Trophoblast cell (in vitro differentiated cells and primary cell): ENCODE measurements around the gene GSE1.
A peak's percentile ranks its signal among the peaks of the same experiment; 100 is the strongest.

ENCODE experiments used
- DNase-seq, 2 donors: peaks; one replicate each; pipeline ENCODE4 v3.0.0-alpha.2; 2016
- H2AFZ ChIP-seq: 2 replicates; pipeline ENCODE4 v1.6.1; 2013; ENCODE audit warnings: low read length, moderate library complexity, mild to moderate bottlenecking; ENCODE audit not compliant: insufficient read depth, poor library complexity
- H2AK5ac ChIP-seq: 2 replicates; pipeline ENCODE4 v1.6.1; 2013; ENCODE audit warnings: mild to moderate bottlenecking, low read length
- H2BK120ac ChIP-seq: 2 replicates; pipeline ENCODE4 v1.6.1; 2013; ENCODE audit warnings: low read length, mild to moderate bottlenecking, moderate library complexity; ENCODE audit not compliant: insufficient read depth, poor library complexity
- H2BK12ac ChIP-seq: 2 replicates; pipeline ENCODE4 v1.6.1; 2013; ENCODE audit warnings: mild to moderate bottlenecking, low read length, moderate library complexity
- H2BK5ac ChIP-seq: 2 replicates; pipeline ENCODE4 v1.6.1; 2013; ENCODE audit warnings: low read length, low read depth, moderate library complexity, mild to moderate bottlenecking; ENCODE audit not compliant: poor library complexity
- H3K14ac ChIP-seq: 2 replicates; pipeline ENCODE4 v1.6.1; 2013; ENCODE audit warnings: mild to moderate bottlenecking, low read length
- H3K18ac ChIP-seq: 2 replicates; pipeline ENCODE4 v1.6.1; 2013; ENCODE audit warnings: mild to moderate bottlenecking, low read length
- H3K23ac ChIP-seq: 2 replicates; pipeline ENCODE4 v1.6.1; 2013; ENCODE audit warnings: low read length
- H3K27ac ChIP-seq: 2 replicates; pipeline ENCODE4 v1.5.1; 2013; ENCODE audit warnings: low read depth, mild to moderate bottlenecking, inconsistent platforms, low read length, moderate library complexity
- H3K27me3 ChIP-seq: 2 replicates; pipeline ENCODE4 v1.6.1; 2013; ENCODE audit warnings: inconsistent platforms, mild to moderate bottlenecking, low read length, moderate library complexity; ENCODE audit not compliant: insufficient read depth
- H3K36me3 ChIP-seq, 2 experiments: 1 replicate in 1 of 2; 2 replicates in 1 of 2; pipeline ENCODE4 v1.6.1; 2013; ENCODE audit warnings: low read length in 2 of 2, mild to moderate bottlenecking in 2 of 2, moderate library complexity in 1 of 2; ENCODE audit not compliant: insufficient read depth in 2 of 2, control insufficient read depth in 1 of 2
- H3K4ac ChIP-seq: 2 replicates; pipeline ENCODE4 v1.6.1; 2013; ENCODE audit warnings: low read depth, mild to moderate bottlenecking, low read length, moderate library complexity
- H3K4me1 ChIP-seq, 2 experiments: 1 replicate in 1 of 2; 2 replicates in 1 of 2; pipeline ENCODE4 v1.6.1; 2013; ENCODE audit warnings: low read length in 2 of 2, mild to moderate bottlenecking in 2 of 2, moderate library complexity in 1 of 2; ENCODE audit not compliant: insufficient read depth in 2 of 2, control insufficient read depth in 1 of 2
- H3K4me2 ChIP-seq: 2 replicates; pipeline ENCODE4 v1.6.1; 2013; ENCODE audit warnings: inconsistent platforms, mild to moderate bottlenecking, low read length, moderate library complexity
- H3K4me3 ChIP-seq: 2 replicates; pipeline ENCODE4 v1.5.1; 2013; ENCODE audit warnings: mild to moderate bottlenecking, low read depth, low read length, inconsistent platforms
- H3K79me1 ChIP-seq: one replicate; pipeline ENCODE4 v1.6.1; 2013; ENCODE audit warnings: low read length
- H3K79me2 ChIP-seq: 2 replicates; pipeline ENCODE4 v1.6.1; 2013; ENCODE audit warnings: low read length, mild to moderate bottlenecking; ENCODE audit not compliant: control insufficient read depth, insufficient read depth, poor library complexity
- H3K9ac ChIP-seq: 2 replicates; pipeline ENCODE4 v1.6.1; 2013; ENCODE audit warnings: mild to moderate bottlenecking, low read length
- H3K9me3 ChIP-seq: 2 replicates; pipeline ENCODE4 v1.6.1; 2013; ENCODE audit warnings: low read depth, mild to moderate bottlenecking, control low read depth, inconsistent platforms, low read length; ENCODE audit not compliant: insufficient read depth
- H4K12ac ChIP-seq: 2 replicates; pipeline ENCODE4 v1.6.1; 2013; ENCODE audit warnings: low read depth, mild to moderate bottlenecking, low read length, moderate library complexity
- H4K8ac ChIP-seq: 2 replicates; pipeline ENCODE4 v1.6.1; 2013; ENCODE audit warnings: low read depth, mild to moderate bottlenecking, low read length, moderate library complexity
- H4K91ac ChIP-seq: one replicate; pipeline ENCODE4 v1.6.1; 2013; ENCODE audit warnings: low read depth, mild to moderate bottlenecking, low read length, moderate library complexity
- WGBS: extraction: QIAGEN DNeasy Blood & Tissue Kit; methylation state at CpG from one replicate; pipeline ENCODE4 v1.1.7; 2013; ENCODE audit warnings: missing lambda C conversion rate; ENCODE audit not compliant: insufficient read length, insufficient coverage; ENCODE audit errors: extremely low coverage; 5-methylcytosine and 5-hydroxymethylcytosine counted together

Gene GSE1

GRCh38 chr16:85717393-85718152 is 104.5 kb downstream of the GSE1 start:
- no peak overlapping the region for H3K9ac ChIP-seq
- H4K8ac ChIP-seq, result no peak overlapping the region
- no peak overlapping the region for H3K14ac ChIP-seq
- H2AFZ ChIP-seq, result no peak overlapping the region
- no peak overlapping the region for H3K18ac ChIP-seq
- H2BK5ac ChIP-seq, result no peak overlapping the region
- no peak overlapping the region for H3K4ac ChIP-seq
- no peak overlapping the region for H2BK12ac ChIP-seq
- H4K12ac ChIP-seq, result no peak overlapping the region
- no peak overlapping the region for H3K27ac ChIP-seq
- H3K9me3 ChIP-seq, result no peaks in the 10 kb centered on the region
- DNase-seq, result peak; percentile 57 to 87
- H3K27me3 ChIP-seq, result peaks cover 7% of the 10 kb centered on the region
- no peaks in the 10 kb centered on the region for H3K79me1 ChIP-seq
- H2BK120ac ChIP-seq, result no peak overlapping the region
- H2AK5ac ChIP-seq, result no peak overlapping the region
- no peak overlapping the region for H3K4me2 ChIP-seq
- H3K4me3 ChIP-seq, result no peak overlapping the region
- H3K23ac ChIP-seq, result no peak overlapping the region
- H3K79me2 ChIP-seq, result no peaks in the 10 kb centered on the region
- WGBS, result no CpG with 5 or more reads among the region's 21 CpGs
- H3K4me1 ChIP-seq, result no peaks in the 10 kb centered on the region
- H3K36me3 ChIP-seq, result no peaks in the 10 kb centered on the region
- H4K91ac ChIP-seq, result no peak overlapping the region

- H3K9ac ChIP-seq, result no peak overlapping the region
- H3K27ac ChIP-seq, result no peak overlapping the region
- no peak for DNase-seq
- no peaks in the 10 kb centered on the region for H3K79me2 ChIP-seq
- no peaks in the 10 kb centered on the region for H3K36me3 ChIP-seq
- H3K23ac ChIP-seq, result no peak overlapping the region
- no peak overlapping the region for H3K4ac ChIP-seq
- no peaks in the 10 kb centered on the region for H3K9me3 ChIP-seq
- H2AFZ ChIP-seq, result no peak overlapping the region
- H2BK12ac ChIP-seq, result no peak overlapping the region
- H3K14ac ChIP-seq, result no peak overlapping the region
- no peak overlapping the region for H2AK5ac ChIP-seq
- no peak overlapping the region for H3K4me2 ChIP-seq
- H3K18ac ChIP-seq, result no peak overlapping the region
- H4K91ac ChIP-seq, result no peak overlapping the region
- H4K8ac ChIP-seq, result no peak overlapping the region
- WGBS, result no CpG with 5 or more reads among the region's 6 CpGs
- H2BK5ac ChIP-seq, result no peak overlapping the region
- no peak overlapping the region for H2BK120ac ChIP-seq
- H3K4me1 ChIP-seq, result no peaks in the 10 kb centered on the region
- no peak overlapping the region for H3K4me3 ChIP-seq
- peaks cover 7% of the 10 kb centered on the region for H3K27me3 ChIP-seq
- no peak overlapping the region for H4K12ac ChIP-seq
- H3K79me1 ChIP-seq, result no peaks in the 10 kb centered on the region
Measured at GRCh38 chr16:85718153-85718477, 105.0 kb downstream of the GSE1 start.

GRCh38 chr16:85718682-85719081 is 105.6 kb downstream of the GSE1 start:
- H2AFZ ChIP-seq, result no peak overlapping the region
- H3K9ac ChIP-seq, result no peak overlapping the region
- peaks cover 7% of the 10 kb centered on the region for H3K27me3 ChIP-seq
- H3K18ac ChIP-seq, result no peak overlapping the region
- no peak overlapping the region for H2BK120ac ChIP-seq
- H3K4me3 ChIP-seq, result no peak overlapping the region
- no peak overlapping the region for H2AK5ac ChIP-seq
- no peaks in the 10 kb centered on the region for H3K79me1 ChIP-seq
- no peaks in the 10 kb centered on the region for H3K4me1 ChIP-seq
- H3K23ac ChIP-seq, result no peak overlapping the region
- H3K4ac ChIP-seq, result no peak overlapping the region
- H3K9me3 ChIP-seq, result no peaks in the 10 kb centered on the region
- H3K14ac ChIP-seq, result no peak overlapping the region
- H3K79me2 ChIP-seq, result no peaks in the 10 kb centered on the region
- no peak overlapping the region for H2BK5ac ChIP-seq
- H2BK12ac ChIP-seq, result no peak overlapping the region
- H3K27ac ChIP-seq, result no peak overlapping the region
- no peak overlapping the region for H3K4me2 ChIP-seq
- no peak overlapping the region for H4K91ac ChIP-seq
- H4K12ac ChIP-seq, result no peak overlapping the region
- no CpG with 5 or more reads among the region's 11 CpGs for WGBS
- H3K36me3 ChIP-seq, result no peaks in the 10 kb centered on the region
- H4K8ac ChIP-seq, result no peak overlapping the region
- DNase-seq, result peak in 1 of 2 donors; percentile 38

GRCh38 chr16:85719605-85720301 is 106.6 kb downstream of the GSE1 start:
- no CpG with 5 or more reads among the region's 11 CpGs for WGBS
- Histone ChIP-seq H4K91ac (no peak overlapping the region), H2AFZ (no peak overlapping the region), H3K4ac (no peak overlapping the region), H3K79me2 (no peaks in the 10 kb centered on the region), H3K79me1 (no peaks in the 10 kb centered on the region), H3K23ac (no peak overlapping the region), H2BK5ac (no peak overlapping the region), H4K8ac (no peak overlapping the region), H3K14ac (no peak overlapping the region), H3K9ac (no peak overlapping the region), H2BK12ac (no peak overlapping the region), H3K4me1 (no peaks in the 10 kb centered on the region), H3K36me3 (no peaks in the 10 kb centered on the region), H4K12ac (no peak overlapping the region), H2AK5ac (no peak overlapping the region), H3K18ac (no peak overlapping the region), H3K27ac (no peak overlapping the region), H3K27me3 (peaks cover 7% of the 10 kb centered on the region), H3K9me3 (no peaks in the 10 kb centered on the region), H3K4me2 (no peak overlapping the region), H2BK120ac (no peak overlapping the region), H3K4me3 (no peak overlapping the region)
- DNase-seq, result no peak
